ENCODE data around the gene TTC1. TPM values are rescaled to one million over a fixed set of nuclear protein-coding genes. Genes with fewer than 3 reads are reported as not detected.

The TTC1 gene
- total and polyA plus RNA-seq, 9 of the 15 experiments (the other 6 are each of a cell fraction or from before 2014, with no cell fraction given), result 51.9 to 173 (median 87.7) TPM

DNA sequence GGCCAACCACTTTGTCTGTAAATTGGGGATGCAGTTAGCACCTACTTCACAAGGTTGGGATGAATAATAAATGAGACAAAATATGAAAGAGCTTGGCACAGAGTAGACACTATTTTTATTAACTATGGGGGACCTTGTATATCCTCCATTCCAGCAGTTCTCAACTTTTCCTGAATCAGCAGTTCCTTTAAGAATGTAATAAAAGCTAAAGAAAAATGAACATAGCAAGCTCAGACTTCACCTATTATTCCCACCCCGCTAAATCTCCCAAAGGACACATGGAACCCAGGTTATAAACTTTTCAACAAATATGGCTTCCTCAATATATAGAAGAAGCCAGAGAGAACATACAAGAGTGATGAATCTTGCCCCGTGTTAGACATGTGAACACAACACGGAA, 32.0 kb upstream of the TTC1 start:
- peak; percentile 36 for TF ChIP-seq MAFF (IDR thresholded peaks at IDR 0.05; ENCODE audit: low read length)
- peak; percentile 41; the same call in 1 of the 2 replicates for TF ChIP-seq C11orf30 (IDR thresholded peaks at IDR 0.05; ENCODE audit: low read depth)
- TF ChIP-seq ZEB2 (IDR thresholded peaks at IDR 0.05), result no peak
- no peak for TF ChIP-seq CC2D1A (IDR thresholded peaks at IDR 0.05)
- peak; percentile 54; the same call in 1 of the 2 replicates for TF ChIP-seq ZNF316 (IDR thresholded peaks at IDR 0.05)
- TF ChIP-seq MAFG (tag; conservative IDR thresholded peaks at IDR 0.05), result peak; percentile 31
- TF ChIP-seq, protein P1, sequence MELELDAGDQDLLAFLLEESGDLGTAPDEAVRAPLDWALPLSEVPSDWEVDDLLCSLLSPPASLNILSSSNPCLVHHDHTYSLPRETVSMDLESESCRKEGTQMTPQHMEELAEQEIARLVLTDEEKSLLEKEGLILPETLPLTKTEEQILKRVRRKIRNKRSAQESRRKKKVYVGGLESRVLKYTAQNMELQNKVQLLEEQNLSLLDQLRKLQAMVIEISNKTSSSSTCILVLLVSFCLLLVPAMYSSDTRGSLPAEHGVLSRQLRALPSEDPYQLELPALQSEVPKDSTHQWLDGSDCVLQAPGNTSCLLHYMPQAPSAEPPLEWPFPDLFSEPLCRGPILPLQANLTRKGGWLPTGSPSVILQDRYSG (tag; conservative IDR thresholded peaks at IDR 0.05; ENCODE audit: low read depth), result no peak
- TF ChIP-seq, protein P2, sequence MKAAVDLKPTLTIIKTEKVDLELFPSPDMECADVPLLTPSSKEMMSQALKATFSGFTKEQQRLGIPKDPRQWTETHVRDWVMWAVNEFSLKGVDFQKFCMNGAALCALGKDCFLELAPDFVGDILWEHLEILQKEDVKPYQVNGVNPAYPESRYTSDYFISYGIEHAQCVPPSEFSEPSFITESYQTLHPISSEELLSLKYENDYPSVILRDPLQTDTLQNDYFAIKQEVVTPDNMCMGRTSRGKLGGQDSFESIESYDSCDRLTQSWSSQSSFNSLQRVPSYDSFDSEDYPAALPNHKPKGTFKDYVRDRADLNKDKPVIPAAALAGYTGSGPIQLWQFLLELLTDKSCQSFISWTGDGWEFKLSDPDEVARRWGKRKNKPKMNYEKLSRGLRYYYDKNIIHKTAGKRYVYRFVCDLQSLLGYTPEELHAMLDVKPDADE (conservative IDR thresholded peaks at IDR 0.05; ENCODE audit: control insufficient read depth, low read depth, low read length), result no peak
- Histone ChIP-seq H3K4me3 (no peak overlapping the region), H3K9me3 (replicated peaks; ENCODE audit: control insufficient read depth, insufficient read depth, low read depth, low read length) (no peaks in the 10 kb centered on the region), H3K27ac (ENCODE audit: extremely low read depth, low read depth, low read length) (no peak overlapping the region), H3K9me1 (ENCODE audit: control insufficient read depth, insufficient read depth, low read length) (no peaks in the 10 kb centered on the region), H3K27me3 (ENCODE audit: control insufficient read depth in 2 of 2, insufficient read depth in 2 of 2, low read length in 2 of 2) (peaks cover 16 to 38% of the 10 kb centered on the region in 2 experiments), H3K9ac (ENCODE audit: insufficient read depth in 1 of 2, low read depth in 2 of 2, low read length in 2 of 2) (no peak overlapping the region), H2AFZ (ENCODE audit: low read depth, low read length) (no peak overlapping the region), H3K36me3 (ENCODE audit: control insufficient read depth, insufficient read depth, low read length) (no peaks in the 10 kb centered on the region), H3K4me2 (ENCODE audit: insufficient read depth, low read length) (no peak overlapping the region), H3K79me2 (ENCODE audit: control insufficient read depth, insufficient read depth, low read length) (no peaks in the 10 kb centered on the region), H3K4me1 (replicated peaks in 1 of 2; ENCODE audit: control insufficient read depth in 2 of 2, insufficient read depth in 2 of 2, low read length in 2 of 2) (peaks cover 0 to 3% of the 10 kb centered on the region in 2 experiments; a peak in 1 of 5 replicates), H4K20me1 (replicated peaks; ENCODE audit: control insufficient read depth, insufficient read depth, low read length) (no peaks in the 10 kb centered on the region)
- in situ Hi-C loops (cut with MboI) (loop anchor here (10.0 to 25.0 kb wide), 2 partner anchors 532 to 815 kb away; no protein-coding TSS in a partner anchor), intact Hi-C loops (cut with micrococcal nuclease) (no loop called here)
- ChIA-PET POLR2A (no interaction called here), CTCF (ENCODE audit: low intra/inter-chr PET ratio) (no interaction called here)
- DNase-seq (ENCODE audit: extremely low read depth in 1 of 4, low spot score in 3 of 4) (no peak), ATAC-seq (no peak), FAIRE-seq (no peak)
- BruUV-seq (replicated peaks), result no TSS peak
- WGBS (ENCODE audit: insufficient coverage, low coverage, missing lambda C conversion rate), result 0% methylated on average over 3 of the region's 3 CpGs

Measured in K562 (cell line).